Measurements from ENCODE around the gene MKNK2. TPM values are rescaled to one million over a fixed set of nuclear protein-coding genes. Genes with fewer than 3 reads are reported as not detected.

The MKNK2 gene
- total and polyA plus RNA-seq, 10 of the 15 experiments (the other 5 are each of a cell fraction or from before 2014, with no cell fraction given) = 9.6 to 365 (median 69.9) TPM

GRCh38 chr19:2051773-2052704 lies 995 bp upstream of the MKNK2 start (continued):
- TF ChIP-seq ZBTB33 (IDR thresholded peaks at IDR 0.05) = no peak
- TF ChIP-seq NFIC (IDR thresholded peaks at IDR 0.05; ENCODE audit: low read depth, low read length) = no peak
- TF ChIP-seq IKZF2 (IDR thresholded peaks at IDR 0.05) = peak; percentile 61 to 78; a peak in 3 of 4 replicates
- TF ChIP-seq CUX1 (IDR thresholded peaks at IDR 0.05; ENCODE audit: insufficient replicate concordance, low read depth, low read length) = no peak
- no peak for TF ChIP-seq JUND (IDR thresholded peaks at IDR 0.05; ENCODE audit: low read depth, low read length)
- TF ChIP-seq EZH2 (IDR thresholded peaks at IDR 0.05; ENCODE audit: borderline replicate concordance, control insufficient read depth, low read depth, low read length) = no peak
- TF ChIP-seq CHD2 (IDR thresholded peaks at IDR 0.05; ENCODE audit: borderline replicate concordance, low read depth, low read length) = peak; percentile 23; the same call in 1 of the 2 replicates
- no peak for TF ChIP-seq SIN3A (IDR thresholded peaks at IDR 0.05; ENCODE audit: low read depth, low read length)
- 0 out of 2 replicates have a peak, but pooled peaks have one; percentile 20 for TF ChIP-seq STAT1 (conservative IDR thresholded peaks at IDR 0.05)
- peak; percentile 59; the same call in 1 of the 2 replicates for TF ChIP-seq EED (IDR thresholded peaks at IDR 0.05; ENCODE audit: low read depth)
- TF ChIP-seq USF2 (IDR thresholded peaks at IDR 0.05; ENCODE audit: borderline replicate concordance, low read depth, low read length) = no peak
- TF ChIP-seq RCOR1 (conservative IDR thresholded peaks at IDR 0.05; ENCODE audit: low read depth, low read length) = 0 out of 2 replicates have a peak, but pooled peaks have one; percentile 68
- peak; percentile 76; the same call in 1 of the 2 replicates for TF ChIP-seq TCF3 (IDR thresholded peaks at IDR 0.05; ENCODE audit: borderline replicate concordance, insufficient read depth, low read depth, low read length)
- no peak for TF ChIP-seq REST (IDR thresholded peaks at IDR 0.05; ENCODE audit: low read depth, low read length)
- no peak for TF ChIP-seq HDAC2 (IDR thresholded peaks at IDR 0.05)
- TF ChIP-seq POLR2AphosphoS5 (IDR thresholded peaks at IDR 0.05; ENCODE audit: low read length) = no peak
- no peak for TF ChIP-seq MYB (IDR thresholded peaks at IDR 0.05; ENCODE audit: borderline replicate concordance, low read depth, low read length)
